ENCODE measurements around the gene ST3GAL3. TPM values are rescaled to one million over a fixed set of nuclear protein-coding genes. Genes with fewer than 3 reads are reported as not detected.
A peak's percentile ranks its signal among the peaks of the same experiment; 100 is the strongest.

The ST3GAL3 gene
- total and polyA plus RNA-seq, 2 of the 13 experiments (the other 11 are each of a cell fraction or from before 2014, with no cell fraction given), result 5.1 to 8.1 TPM

- TF ChIP-seq ZNF263 (CRISPR knock-in tag; IDR thresholded peaks at IDR 0.05) (peak; percentile 16; the same call in 1 of the 2 replicates), ATF7-NPFF (CRISPR knock-in tag; IDR thresholded peaks at IDR 0.05; ENCODE audit: low read depth) (peak; percentile 5; the same call in 1 of the 2 replicates), REXO4 (CRISPR knock-in tag; IDR thresholded peaks at IDR 0.05; ENCODE audit: borderline replicate concordance) (no peak), ZNF235 (CRISPR knock-in tag; IDR thresholded peaks at IDR 0.05; ENCODE audit: borderline replicate concordance) (peak; percentile 82; the same call in 1 of the 2 replicates), ZNF318 (CRISPR knock-in tag; IDR thresholded peaks at IDR 0.05) (no peak; the same call in 1 of the 2 replicates), GATAD1 (CRISPR knock-in tag; IDR thresholded peaks at IDR 0.05) (peak; percentile 94), ZNF781 (CRISPR knock-in tag; IDR thresholded peaks at IDR 0.05; ENCODE audit: borderline replicate concordance, not compliant biosample characterization) (no peak), TMF1 (CRISPR knock-in tag; IDR thresholded peaks at IDR 0.05; ENCODE audit: low read depth) (peak; percentile 73; the same call in 1 of the 2 replicates), ZFX (CRISPR knock-in tag; IDR thresholded peaks at IDR 0.05; ENCODE audit: low read depth) (peak; percentile 91), ZSCAN21 (CRISPR knock-in tag; IDR thresholded peaks at IDR 0.05; ENCODE audit: borderline replicate concordance) (0 out of 2 replicates have a peak, but pooled peaks have one; percentile 52), ZNF780A (CRISPR knock-in tag; IDR thresholded peaks at IDR 0.05) (no peak; the same call in 1 of the 2 replicates), ZNF616 (CRISPR knock-in tag; IDR thresholded peaks at IDR 0.05; ENCODE audit: low read depth) (0 out of 2 replicates have a peak, but pooled peaks have one; percentile 66), TARDBP (CRISPR knock-in tag; IDR thresholded peaks at IDR 0.05) (0 out of 2 replicates have a peak, but pooled peaks have one; percentile 35)
- TF ChIP-seq, protein P1, sequence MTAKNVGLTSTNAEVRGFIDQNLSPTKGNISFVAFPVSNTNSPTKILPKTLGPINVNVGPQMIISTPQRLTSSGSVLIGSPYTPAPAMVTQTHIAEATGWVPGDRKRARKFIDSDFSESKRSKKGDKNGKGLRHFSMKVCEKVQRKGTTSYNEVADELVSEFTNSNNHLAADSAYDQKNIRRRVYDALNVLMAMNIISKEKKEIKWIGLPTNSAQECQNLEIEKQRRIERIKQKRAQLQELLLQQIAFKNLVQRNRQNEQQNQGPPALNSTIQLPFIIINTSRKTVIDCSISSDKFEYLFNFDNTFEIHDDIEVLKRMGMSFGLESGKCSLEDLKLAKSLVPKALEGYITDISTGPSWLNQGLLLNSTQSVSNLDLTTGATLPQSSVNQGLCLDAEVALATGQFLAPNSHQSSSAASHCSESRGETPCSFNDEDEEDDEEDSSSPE (CRISPR knock-in tag; IDR thresholded peaks at IDR 0.05), result peak; percentile 86
- TF ChIP-seq, protein P2, sequence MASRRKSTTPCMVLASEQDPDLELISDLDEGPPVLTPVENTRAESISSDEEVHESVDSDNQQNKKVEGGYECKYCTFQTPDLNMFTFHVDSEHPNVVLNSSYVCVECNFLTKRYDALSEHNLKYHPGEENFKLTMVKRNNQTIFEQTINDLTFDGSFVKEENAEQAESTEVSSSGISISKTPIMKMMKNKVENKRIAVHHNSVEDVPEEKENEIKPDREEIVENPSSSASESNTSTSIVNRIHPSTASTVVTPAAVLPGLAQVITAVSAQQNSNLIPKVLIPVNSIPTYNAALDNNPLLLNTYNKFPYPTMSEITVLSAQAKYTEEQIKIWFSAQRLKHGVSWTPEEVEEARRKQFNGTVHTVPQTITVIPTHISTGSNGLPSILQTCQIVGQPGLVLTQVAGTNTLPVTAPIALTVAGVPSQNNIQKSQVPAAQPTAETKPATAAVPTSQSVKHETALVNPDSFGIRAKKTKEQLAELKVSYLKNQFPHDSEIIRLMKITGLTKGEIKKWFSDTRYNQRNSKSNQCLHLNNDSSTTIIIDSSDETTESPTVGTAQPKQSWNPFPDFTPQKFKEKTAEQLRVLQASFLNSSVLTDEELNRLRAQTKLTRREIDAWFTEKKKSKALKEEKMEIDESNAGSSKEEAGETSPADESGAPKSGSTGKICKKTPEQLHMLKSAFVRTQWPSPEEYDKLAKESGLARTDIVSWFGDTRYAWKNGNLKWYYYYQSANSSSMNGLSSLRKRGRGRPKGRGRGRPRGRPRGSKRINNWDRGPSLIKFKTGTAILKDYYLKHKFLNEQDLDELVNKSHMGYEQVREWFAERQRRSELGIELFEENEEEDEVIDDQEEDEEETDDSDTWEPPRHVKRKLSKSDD (CRISPR knock-in tag; IDR thresholded peaks at IDR 0.05; ENCODE audit: low read depth), result peak; percentile 76
Observed at GRCh38 chr1:43974443-43975248, 267.3 kb downstream of the ST3GAL3 start, which contains the start of gene ATP6V0B (continued).

All from HepG2 (cell line).